ENCODE measurements around the gene TMEM63C.

DNA sequence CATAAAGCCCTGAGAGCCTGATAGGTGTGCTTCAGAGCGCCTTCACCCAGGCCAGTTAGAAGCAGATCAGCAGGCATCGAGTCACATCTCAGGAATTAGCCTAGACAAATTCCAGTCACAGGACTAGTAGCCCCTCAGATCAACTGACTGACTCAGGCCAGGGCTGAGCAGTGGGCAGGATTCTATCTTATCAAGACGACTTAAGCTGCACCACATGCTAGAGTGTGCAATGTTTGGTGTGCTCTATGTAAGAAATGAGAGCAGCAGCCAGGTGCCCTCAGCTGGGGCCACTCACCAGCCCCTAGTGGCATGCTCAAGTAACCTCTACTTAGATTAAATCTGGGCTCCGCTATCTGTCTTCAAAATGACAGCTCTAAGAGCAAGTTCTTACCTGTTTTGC is 109.1 kb downstream of the TMEM63C start:
- TF ChIP-seq POLR2AphosphoS5 (IDR thresholded peaks at IDR 0.05; ENCODE audit: low read depth, low read length), result no peak
- TF ChIP-seq POLR2A (IDR thresholded peaks at IDR 0.05; ENCODE audit: low read depth, low read length), result no peak
- TF ChIP-seq TAF1 (IDR thresholded peaks at IDR 0.05; ENCODE audit: borderline replicate concordance, low read depth, low read length), result no peak
